T-cell (primary cell): ENCODE data around the gene COL11A1. TPM values are rescaled to one million over a fixed set of nuclear protein-coding genes. Genes with fewer than 3 reads are reported as not detected.

Experiments
- ATAC-seq, 4 experiments: fragments of 200-7000 bp in 3 of 4; fragments of 150-1000 bp in 1 of 4; cut with Tn5 transposase; replicated peaks in 1 of 4; 1 replicate in 3 of 4; 2 replicates in 1 of 4; pipeline ENCODE4 v1.10.0; 2021; ENCODE audit warnings: moderate library complexity in 3 of 4, mild to moderate bottlenecking in 2 of 4, moderate number of reproducible peaks in 1 of 4
- CTCF ChIA-PET, 2 donors: fragments of 300-600 bp; sonication (Branson Sonifier 250); formaldehyde crosslinking; loops; one replicate each; lab custom pipeline; 2022; ENCODE audit warnings: antibody characterized with exemption in 2 of 2; lab: Charles Lee
- POLR2A ChIA-PET, 2 donors: fragments of 300-600 bp; sonication (Branson Sonifier 250); formaldehyde crosslinking; loops; one replicate each; lab custom pipeline; 2022; ENCODE audit warnings: antibody characterized with exemption in 2 of 2; lab: Charles Lee
- DNase-seq, 35 experiments: peaks; one replicate each; pipeline versions ENCODE4 v3.0.0 to v3.0.0-alpha.2; 2013 to 2023
- H3K27ac ChIP-seq: one replicate; pipeline ENCODE4 v1.5.1; 2013; ENCODE audit warnings: low read length
- H3K27me3 ChIP-seq, 2 experiments: replicated peaks in 1 of 2; 1 replicate in 1 of 2; 2 replicates in 1 of 2; pipeline versions ENCODE4 v1.6.1 to v1.7.0; 2013; ENCODE audit warnings: low read length in 1 of 2, mixed read lengths in 1 of 2; ENCODE audit not compliant: control insufficient read depth in 2 of 2, insufficient read depth in 2 of 2; ENCODE audit errors: extremely low read depth in 1 of 2
- H3K36me3 ChIP-seq, 2 donors: 1 replicate in 1 of 2; 2 replicates in 1 of 2; pipeline versions ENCODE4 v1.6.1 to v1.7.0; 2013; ENCODE audit warnings: low read length in 1 of 2; ENCODE audit not compliant: control insufficient read depth in 2 of 2, insufficient read depth in 1 of 2; ENCODE audit errors: extremely low read depth in 1 of 2
- H3K4me1 ChIP-seq, 2 experiments: 1 replicate in 1 of 2; 2 replicates in 1 of 2; pipeline versions ENCODE4 v1.6.1 to v1.7.0; 2013; ENCODE audit warnings: low read length in 2 of 2, mixed read lengths in 1 of 2; ENCODE audit not compliant: insufficient read depth in 2 of 2, control insufficient read depth in 1 of 2; ENCODE audit errors: extremely low read depth in 1 of 2
- H3K4me3 ChIP-seq, 2 donors: 1 replicate in 1 of 2; 2 replicates in 1 of 2; pipeline versions ENCODE4 v1.5.1 to v1.7.0; 2013; ENCODE audit warnings: mild to moderate bottlenecking in 2 of 2, low read length in 1 of 2, moderate library complexity in 1 of 2; ENCODE audit not compliant: control insufficient read depth in 1 of 2; ENCODE audit errors: extremely low read depth in 1 of 2
- H3K9me3 ChIP-seq: 2 replicates; pipeline ENCODE4 v1.7.0; 2013
- H3K27ac Mint-ChIP-seq, 2 donors: one replicate each; pipeline ENCODE4 v1.8.0; 2020 to 2021; ENCODE audit warnings: mild to moderate bottlenecking in 2 of 2, mixed read lengths in 2 of 2
- H3K27me3 Mint-ChIP-seq, 2 donors: one replicate each; pipeline ENCODE4 v1.8.0; 2021 to 2022; ENCODE audit warnings: mixed read lengths in 2 of 2
- H3K36me3 Mint-ChIP-seq: one replicate; pipeline ENCODE4 v1.8.0; 2021; ENCODE audit warnings: mixed read lengths
- H3K4me1 Mint-ChIP-seq, 3 donors: one replicate each; pipeline ENCODE4 v1.8.0; 2020 to 2022; ENCODE audit warnings: mixed read lengths in 3 of 3, mild to moderate bottlenecking in 1 of 3
- H3K4me3 Mint-ChIP-seq, 3 donors: one replicate each; pipeline ENCODE4 v1.8.0; 2020 to 2022; ENCODE audit warnings: mild to moderate bottlenecking in 3 of 3, mixed read lengths in 3 of 3, moderate library complexity in 3 of 3
- H3K9me3 Mint-ChIP-seq, 3 donors: one replicate each; pipeline ENCODE4 v1.8.0; 2020 to 2022; ENCODE audit warnings: mixed read lengths in 3 of 3
- WGBS: methylation state at CpG from one replicate; pipeline ENCODE4 v1.1.5; 2013; ENCODE audit warnings: missing lambda C conversion rate; ENCODE audit not compliant: insufficient coverage; 5-methylcytosine and 5-hydroxymethylcytosine counted together
- total RNA-seq, 35 experiments: library from RNA in 6 of 35; stranded (reverse) in 6 of 35; fragments of 120-200 nt in 1 of 35; gene quantifications; one replicate each; pipeline versions ENCODE4 v1.2.1 to v1.2.4 and lab custom pipeline; 2013 to 2026

The COL11A1 gene
- total RNA-seq, 5 donors from 2014 or later (not counting 1 experiment from before 2014, with no cell fraction given) = 0.07 to 0.13 TPM; not detected in 3

DNA sequence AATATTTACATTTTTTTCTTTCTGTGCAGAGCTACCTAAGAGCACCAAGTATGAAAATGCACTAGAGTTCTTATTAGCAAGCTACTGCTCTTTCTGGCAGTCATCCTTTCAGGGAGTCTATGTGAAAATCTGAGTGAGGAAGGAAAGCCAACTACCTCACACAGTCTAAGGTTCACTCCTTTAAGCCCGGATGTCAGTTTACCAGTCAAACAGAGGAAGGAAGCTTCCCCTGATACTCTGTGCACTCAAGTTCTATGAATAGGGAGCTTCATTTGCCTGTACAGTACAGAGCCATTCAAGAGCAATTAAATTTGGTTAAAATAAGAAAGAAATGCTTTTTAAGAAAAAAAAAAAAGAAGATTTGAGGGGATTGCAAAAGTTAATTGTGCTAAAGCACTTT lies 6.9 kb downstream of the COL11A1 start:
- no peak overlapping the region for H3K27ac ChIP-seq

DNA sequence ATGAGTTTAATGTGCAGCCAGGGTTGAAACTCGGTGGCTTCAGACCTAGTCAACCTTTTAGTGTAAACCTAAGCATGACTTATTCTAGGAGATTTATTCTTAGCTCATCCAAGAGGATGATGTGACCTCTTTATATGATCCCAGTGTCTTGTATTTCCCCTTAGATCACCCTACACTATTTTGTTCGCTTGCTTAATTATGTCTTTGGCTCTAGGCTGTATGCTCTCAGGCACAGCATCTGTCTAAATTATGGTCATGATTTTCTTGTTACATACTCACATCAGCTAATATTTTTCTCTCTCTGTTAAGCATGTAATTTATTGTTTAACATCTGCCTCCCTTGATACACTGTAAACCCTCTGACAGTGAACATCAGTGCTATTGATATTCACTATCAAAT lies 19.1 kb downstream of the COL11A1 start:
- peaks cover 0 to 11% (median 5%) of the 10 kb centered on the region in 3 donors for H3K9me3 Mint-ChIP-seq
- H3K4me1 ChIP-seq = no peaks in the 10 kb centered on the region
- H3K4me3 ChIP-seq = no peak overlapping the region
- DNase-seq (no peak), ATAC-seq (no peak)
- H3K4me1 Mint-ChIP-seq = no peaks in the 10 kb centered on the region
- H3K27ac ChIP-seq = no peak overlapping the region
- H3K27me3 Mint-ChIP-seq = no peaks in the 10 kb centered on the region
- no peak overlapping the region for H3K4me3 Mint-ChIP-seq
- CTCF ChIA-PET = interaction anchor here in 1 of 2 donors (0.7 kb wide), 1 partner anchor 719 kb away, joined by 3 read pairs; no protein-coding TSS in a partner anchor
- H3K9me3 ChIP-seq = no peaks in the 10 kb centered on the region
- POLR2A ChIA-PET = no interaction called here
- whole genome bisulfite sequencing = no CpG with 5 or more reads among the region's 2 CpGs
- no peaks in the 10 kb centered on the region for H3K36me3 Mint-ChIP-seq
- H3K27me3 ChIP-seq = no peaks in the 10 kb centered on the region
- H3K36me3 ChIP-seq = no peaks in the 10 kb centered on the region
- no peak overlapping the region for H3K27ac Mint-ChIP-seq

More for the DNA sequence above, 6.9 kb downstream of the COL11A1 start:
- Histone ChIP-seq H3K9me3 (no peaks in the 10 kb centered on the region), H3K4me1 (no peaks in the 10 kb centered on the region), H3K36me3 (no peaks in the 10 kb centered on the region), H3K4me3 (no peak overlapping the region), H3K27me3 (no peaks in the 10 kb centered on the region)
- no peak for ATAC-seq
- H3K4me3 Mint-ChIP-seq = no peak overlapping the region
- DNase-seq = no peak
- H3K9me3 Mint-ChIP-seq = peaks cover 0 to 4% (median 0%) of the 10 kb centered on the region in 3 donors
- no CpG with 5 or more reads among the region's 1 CpG for WGBS
- H3K27me3 Mint-ChIP-seq = peaks cover under 1 to 2% of the 10 kb centered on the region in 2 donors
- POLR2A ChIA-PET = no interaction called here
- peaks cover 0 to 2% (median 2%) of the 10 kb centered on the region in 3 donors for H3K4me1 Mint-ChIP-seq
- H3K27ac Mint-ChIP-seq = no peak overlapping the region
- no peaks in the 10 kb centered on the region for H3K36me3 Mint-ChIP-seq
- CTCF ChIA-PET = no interaction called here

GRCh38 chr1:103087256-103087655 lies 21.1 kb downstream of the COL11A1 start:
- no peaks in the 10 kb centered on the region for H3K36me3 ChIP-seq
- no peak overlapping the region for H3K27ac ChIP-seq
- no peaks in the 10 kb centered on the region for H3K36me3 Mint-ChIP-seq
- H3K9me3 ChIP-seq = no peaks in the 10 kb centered on the region
- DNase-seq (no peak), ATAC-seq (no peak)
- H3K4me1 ChIP-seq = no peaks in the 10 kb centered on the region
- POLR2A ChIA-PET = no interaction called here
- CTCF ChIA-PET = no interaction called here
- no CpG with 5 or more reads among the region's 1 CpG for WGBS
- H3K4me1 Mint-ChIP-seq = no peaks in the 10 kb centered on the region
- H3K27ac Mint-ChIP-seq = no peak overlapping the region
- H3K4me3 Mint-ChIP-seq = no peak overlapping the region
- H3K9me3 Mint-ChIP-seq = peaks cover 0 to 7% (median 5%) of the 10 kb centered on the region in 3 donors
- H3K4me3 ChIP-seq = no peak overlapping the region
- H3K27me3 ChIP-seq = no peaks in the 10 kb centered on the region
- no peaks in the 10 kb centered on the region for H3K27me3 Mint-ChIP-seq

DNA sequence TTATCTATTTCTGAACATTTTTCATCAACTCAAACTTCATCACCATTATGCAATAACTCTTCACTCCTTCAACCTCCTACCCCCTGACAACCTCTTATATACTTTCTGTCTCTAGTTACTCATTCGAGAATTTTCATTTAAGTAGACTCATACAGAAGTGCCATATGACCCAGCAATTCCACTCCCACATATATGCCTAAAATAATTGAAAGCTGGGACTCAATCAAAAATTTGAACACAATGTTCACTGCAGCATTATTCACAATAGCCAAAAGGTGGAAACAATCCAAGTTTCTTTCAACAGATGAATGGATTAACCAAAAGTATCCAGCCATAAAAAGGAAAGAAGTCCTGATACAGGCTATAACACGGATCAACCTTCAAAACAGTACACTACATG lies 24.1 kb downstream of the COL11A1 start:
- no peaks in the 10 kb centered on the region for H3K4me1 ChIP-seq
- ChIA-PET POLR2A (no interaction called here), CTCF (no interaction called here)
- Mint-ChIP-seq H3K27me3 (no peaks in the 10 kb centered on the region), H3K9me3 (peaks cover 0 to 7% (median 5%) of the 10 kb centered on the region in 3 donors), H3K4me1 (no peaks in the 10 kb centered on the region), H3K4me3 (no peak overlapping the region), H3K27ac (no peak overlapping the region), H3K36me3 (no peaks in the 10 kb centered on the region)
- no peaks in the 10 kb centered on the region for H3K36me3 ChIP-seq
- 43% methylated on average over 1 of the region's 2 CpGs for WGBS
- H3K27me3 ChIP-seq = no peaks in the 10 kb centered on the region
- no peak overlapping the region for H3K27ac ChIP-seq
- H3K4me3 ChIP-seq = no peak overlapping the region
- DNase-seq = no peak
- ATAC-seq = no peak
- no peaks in the 10 kb centered on the region for H3K9me3 ChIP-seq

DNA sequence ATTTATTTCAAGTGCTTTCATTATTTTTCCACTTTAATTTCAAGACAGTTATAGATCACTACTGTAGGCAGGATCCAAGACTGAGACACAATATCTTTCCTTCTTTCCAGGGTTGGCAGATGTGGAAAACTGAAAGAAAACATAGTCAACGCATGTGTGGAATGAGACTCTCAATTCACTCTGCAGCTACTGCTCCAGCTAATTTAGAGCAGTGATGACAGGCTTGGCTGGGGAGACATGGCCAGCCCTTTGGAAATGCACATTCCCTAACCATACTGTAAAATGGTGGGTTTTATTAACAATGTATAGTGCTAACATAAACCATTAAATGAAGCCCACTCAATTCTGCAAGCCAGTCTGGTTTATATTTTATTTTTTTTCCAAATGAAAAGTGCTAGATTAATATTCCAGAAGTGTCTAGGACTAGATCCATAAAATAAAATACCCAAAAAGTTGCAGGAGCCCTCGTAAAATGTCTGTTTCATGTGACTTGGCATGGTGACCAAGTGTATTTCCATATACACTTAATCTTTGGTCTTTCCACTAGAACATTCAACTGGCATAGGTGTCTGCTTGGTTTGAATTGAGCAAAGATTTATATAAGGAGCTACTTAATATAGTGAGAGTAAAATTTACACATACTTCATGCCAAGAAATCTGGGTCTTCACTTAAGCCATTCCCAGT lies 32.9 kb downstream of the COL11A1 start:
- Histone ChIP-seq H3K4me1 (no peaks in the 10 kb centered on the region), H3K9me3 (no peaks in the 10 kb centered on the region), H3K36me3 (no peaks in the 10 kb centered on the region), H3K4me3 (no peak overlapping the region), H3K27ac (no peak overlapping the region), H3K27me3 (no peaks in the 10 kb centered on the region)
- Mint-ChIP-seq H3K9me3 (peaks cover 0 to 3% (median 1%) of the 10 kb centered on the region in 3 donors), H3K4me3 (no peak overlapping the region), H3K4me1 (no peaks in the 10 kb centered on the region), H3K27me3 (no peaks in the 10 kb centered on the region), H3K36me3 (no peaks in the 10 kb centered on the region), H3K27ac (no peak overlapping the region)
- 100% methylated on average over 1 of the region's 2 CpGs for WGBS
- ATAC-seq = no peak
- POLR2A ChIA-PET = no interaction called here
- CTCF ChIA-PET = no interaction called here
- DNase-seq = no peak

- Histone ChIP-seq H3K27me3 (no peaks in the 10 kb centered on the region), H3K4me3 (no peak overlapping the region), H3K4me1 (no peaks in the 10 kb centered on the region), H3K27ac (no peak overlapping the region), H3K36me3 (no peaks in the 10 kb centered on the region), H3K9me3 (no peaks in the 10 kb centered on the region)
- Mint-ChIP-seq H3K4me1 (no peaks in the 10 kb centered on the region), H3K4me3 (no peak overlapping the region), H3K9me3 (peaks cover 0 to 3% (median 1%) of the 10 kb centered on the region in 3 donors), H3K27me3 (no peaks in the 10 kb centered on the region), H3K27ac (no peak overlapping the region), H3K36me3 (no peaks in the 10 kb centered on the region)
- DNase-seq = no peak
- WGBS = 81% methylated on average over 3 of the region's 6 CpGs
- ChIA-PET CTCF (no interaction called here), POLR2A (no interaction called here)
- ATAC-seq = no peak
Measured at GRCh38 chr1:103074224-103074623, 34.1 kb downstream of the COL11A1 start.
